C4-2B (cell line): ENCODE measurements around the gene MICAL3.

ENCODE experiments used
- H3K27ac ChIP-seq: fragments of 450-650 bp; 2 replicates; pipeline ENCODE4 v1.5.1; 2017
- CTCF ChIP-seq: fragments of 450-650 bp; conservative IDR thresholded peaks from 2 replicates; pipeline ENCODE4 v1.5.1; 2017; ENCODE audit warnings: mild to moderate bottlenecking
- ZFX ChIP-seq: fragments of 450-650 bp; IDR thresholded peaks from 2 replicates; pipeline ENCODE4 v1.6.1; 2017

The MICAL3 gene

GRCh38 chr22:17825876-17826550 is 198.3 kb downstream of the MICAL3 start:
- no peak for TF ChIP-seq CTCF
- H3K27ac ChIP-seq, result no peak overlapping the region

- no peak overlapping the region for H3K27ac ChIP-seq
- TF ChIP-seq ZFX, result no peak
- no peak for TF ChIP-seq CTCF
Observed at GRCh38 chr22:17824457-17824856, 199.9 kb downstream of the MICAL3 start.

GRCh38 chr22:17823964-17824363 is 200.4 kb downstream of the MICAL3 start:
- TF ChIP-seq ZFX (no peak), CTCF (no peak)
- no peak overlapping the region for H3K27ac ChIP-seq

DNA sequence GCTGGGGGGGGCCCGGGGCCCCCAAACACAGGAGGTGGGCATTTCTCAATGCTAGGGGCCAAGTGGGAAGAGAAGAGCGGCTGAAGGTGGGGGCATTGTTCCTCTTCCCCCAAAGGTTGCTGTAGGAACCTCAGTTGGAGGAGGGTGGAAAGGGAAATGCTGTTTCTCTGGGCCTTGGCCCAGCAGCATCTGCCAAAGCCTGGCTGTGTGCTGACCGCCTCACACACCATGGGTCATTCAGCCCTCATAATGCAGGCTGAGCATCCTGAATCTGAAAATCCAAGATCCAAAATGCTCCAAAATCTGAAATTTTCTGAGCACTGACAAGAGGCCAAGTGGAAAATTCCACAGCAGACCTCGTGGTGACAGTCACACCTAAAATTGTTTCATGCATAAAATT is 201.1 kb downstream of the MICAL3 start:
- H3K27ac ChIP-seq, result no peak overlapping the region
- TF ChIP-seq ZFX, result no peak
- TF ChIP-seq CTCF, result no peak

DNA sequence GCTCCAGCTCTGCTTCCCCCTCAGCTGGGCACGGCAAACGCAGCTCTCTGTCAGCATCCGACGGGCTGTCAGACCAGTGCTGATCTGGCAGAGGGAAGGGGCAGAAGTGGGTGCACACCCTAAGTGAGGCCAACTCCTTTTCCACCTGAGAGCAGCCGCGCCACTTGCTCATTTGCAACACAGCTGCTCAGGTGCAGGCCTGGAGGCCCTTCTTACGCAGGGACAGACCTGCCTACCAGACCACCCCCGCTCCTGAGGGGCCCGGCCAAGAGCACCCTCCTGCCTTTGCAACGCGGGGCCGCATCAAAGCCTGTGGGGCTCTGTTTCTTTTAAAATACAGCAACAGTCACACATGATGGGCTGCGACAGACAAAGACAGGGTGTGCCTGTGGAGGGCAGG is 202.3 kb downstream of the MICAL3 start:
- no peak for TF ChIP-seq CTCF
- TF ChIP-seq ZFX, result no peak

DNA sequence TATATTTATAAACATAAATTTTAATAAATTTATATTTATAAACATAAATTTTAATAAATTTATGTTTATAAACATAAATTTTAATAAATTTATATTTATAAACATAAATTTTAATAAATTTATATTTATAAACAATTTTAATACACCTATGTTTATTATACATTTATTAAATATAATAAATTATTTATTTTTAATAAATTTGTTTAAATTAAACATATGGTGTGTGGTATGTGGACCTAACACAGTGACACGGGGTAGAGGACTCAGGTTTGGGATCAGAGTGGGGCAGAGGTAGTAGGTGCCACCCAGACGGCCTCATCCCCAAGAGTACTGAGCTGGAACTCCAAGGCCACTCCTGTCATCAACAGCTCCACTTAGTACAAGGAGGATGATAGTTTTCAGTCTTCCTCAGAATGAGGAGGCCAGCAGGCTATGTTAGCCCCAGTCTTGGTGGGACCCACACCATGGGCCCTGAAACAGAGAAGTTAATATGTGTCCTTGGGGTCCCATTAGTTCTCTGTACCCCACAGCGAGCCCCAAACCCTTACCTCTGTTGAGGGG is 203.4 kb downstream of the MICAL3 start:
- no peak overlapping the region for H3K27ac ChIP-seq
- TF ChIP-seq ZFX (no peak), CTCF (no peak)

More for the DNA sequence above, 202.3 kb downstream of the MICAL3 start:
- no peak overlapping the region for H3K27ac ChIP-seq

- no peak overlapping the region for H3K27ac ChIP-seq
- TF ChIP-seq ZFX (no peak), CTCF (no peak)
Observed at GRCh38 chr22:17818649-17819048, 205.7 kb downstream of the MICAL3 start.
